Endometrium (tissue), 2 donors: Measurements from ENCODE around the gene WWP2.
"Not testable (repeated sequence)": the region's sequence is repeated elsewhere in the genome, so short reads cannot be mapped to it uniquely, and the experiment has no call there.

Experiments
- FAIRE-seq: peaks from 2 replicates; lab custom pipeline; 2012; peaks lifted over from hg19 to GRCh38; lab: Jason Lieb, UNC
- donor health status: control.
- donor health status: control.

The WWP2 gene

GRCh38 chr16:69761983-69762813, at the start of gene WWP2:
TSS of gene WWP2 (plus strand) at chr16:69762332. CDS start at chr16:69787011, 24,679 bp downstream.
- no peak for FAIRE-seq

DNA sequence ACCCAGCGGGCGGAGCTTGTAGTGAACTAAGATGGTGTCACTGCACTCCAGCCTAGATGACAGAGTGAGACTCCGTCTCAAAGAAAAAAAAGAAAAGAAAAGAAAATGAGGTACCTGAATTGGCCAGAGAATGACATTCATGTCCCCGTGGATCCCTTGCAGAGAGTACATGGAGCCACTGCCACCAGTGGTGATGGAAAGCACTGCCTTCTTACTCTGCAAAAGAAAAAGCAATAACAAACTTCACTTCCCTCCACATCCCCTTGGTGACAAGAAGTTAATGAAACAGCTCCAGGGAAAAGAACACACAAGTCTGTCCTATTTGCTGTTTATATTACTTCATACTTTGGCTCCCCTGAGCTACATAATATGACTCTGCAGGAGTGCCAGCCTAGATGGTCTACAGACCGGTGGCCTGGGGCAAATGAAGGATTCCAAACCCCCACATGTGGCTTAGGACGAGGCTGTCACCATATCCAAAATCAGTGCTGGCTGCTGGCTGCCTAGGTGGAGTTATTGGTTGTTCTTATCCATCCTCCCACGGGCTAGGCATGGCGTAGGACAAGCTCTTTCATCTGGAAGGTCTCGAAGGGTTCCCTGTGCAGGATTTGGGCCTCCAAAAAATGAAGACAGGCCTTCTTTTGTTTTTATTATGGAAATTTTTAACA, 49.1 kb upstream of the WWP2 start:
- FAIRE-seq: no peak

GRCh38 chr16:69717066-69717465, 45.1 kb upstream of the WWP2 start:
- no peak for FAIRE-seq

GRCh38 chr16:69718111-69718764, 43.9 kb upstream of the WWP2 start:
- FAIRE-seq: no peak

- no peak for FAIRE-seq
Observed at GRCh38 chr16:69720822-69721430, 41.2 kb upstream of the WWP2 start.

DNA sequence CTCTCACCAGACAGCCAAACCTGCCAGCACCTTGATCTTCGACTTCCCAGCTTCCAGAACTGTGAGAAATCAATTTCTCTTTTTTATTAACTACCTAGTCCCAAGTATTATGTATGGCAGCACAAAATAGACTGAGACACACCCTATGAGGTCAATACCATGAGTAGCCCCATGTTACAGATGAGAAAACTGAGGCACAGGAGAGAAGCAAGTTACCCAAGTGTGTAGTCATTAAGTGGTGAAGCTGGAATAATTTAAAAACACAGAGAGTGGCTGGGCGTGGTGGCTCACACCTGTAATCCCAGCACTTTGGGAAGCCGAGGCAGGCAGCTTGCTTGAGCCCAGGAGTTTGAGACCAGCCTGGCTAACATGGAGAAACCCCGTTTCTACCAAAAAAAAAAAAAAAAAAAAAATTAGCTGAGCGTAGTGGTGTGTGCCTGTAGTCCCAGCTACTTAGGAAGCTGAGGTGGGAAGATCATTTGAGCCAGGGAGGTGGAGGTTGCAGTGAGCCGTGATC, 40.6 kb upstream of the WWP2 start:
- FAIRE-seq: no peak

- FAIRE-seq: no peak
Observed at GRCh38 chr16:69724414-69724873, 37.7 kb upstream of the WWP2 start.

- no peak for FAIRE-seq
Observed at GRCh38 chr16:69724981-69725479, 37.1 kb upstream of the WWP2 start.

DNA sequence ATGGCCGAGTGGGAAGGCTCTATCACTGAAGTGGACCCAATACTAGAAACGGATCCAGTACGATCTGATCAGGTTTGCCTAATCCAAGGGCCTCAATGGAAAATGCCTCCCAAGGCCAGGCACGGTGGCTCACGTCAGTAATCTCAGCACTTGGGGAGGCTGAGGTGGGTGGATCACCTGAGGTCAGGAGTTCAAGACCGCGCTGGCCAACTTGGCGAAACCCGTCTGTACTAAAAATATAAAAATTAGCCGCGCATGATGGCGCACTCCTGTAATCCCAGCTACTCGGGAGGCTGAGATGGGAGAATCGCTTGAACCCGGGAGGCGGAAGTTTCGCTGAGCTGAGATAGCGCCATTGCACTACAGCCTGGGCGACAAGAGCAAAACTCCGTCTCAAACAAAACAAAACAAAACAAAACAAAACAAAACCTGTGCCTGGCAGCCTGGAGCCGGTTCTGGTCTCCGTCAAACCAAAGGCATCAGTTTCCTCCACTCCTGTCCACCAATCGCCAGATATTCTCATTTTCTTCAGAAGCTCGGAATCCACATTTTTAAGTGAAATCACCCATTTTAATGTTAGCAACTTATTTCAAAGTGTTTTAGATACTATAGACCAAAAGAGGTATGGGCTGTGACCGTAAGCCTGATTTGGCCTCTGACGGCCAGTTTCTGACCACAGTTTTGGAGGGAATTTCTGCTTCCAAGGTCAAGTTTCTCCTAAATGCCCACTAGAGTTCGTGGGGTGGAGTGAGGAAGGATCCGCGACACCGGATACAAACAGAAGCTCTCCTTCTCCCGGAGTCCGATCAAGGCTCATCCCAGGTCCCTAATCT, 36.4 kb upstream of the WWP2 start:
- no peak for FAIRE-seq

DNA sequence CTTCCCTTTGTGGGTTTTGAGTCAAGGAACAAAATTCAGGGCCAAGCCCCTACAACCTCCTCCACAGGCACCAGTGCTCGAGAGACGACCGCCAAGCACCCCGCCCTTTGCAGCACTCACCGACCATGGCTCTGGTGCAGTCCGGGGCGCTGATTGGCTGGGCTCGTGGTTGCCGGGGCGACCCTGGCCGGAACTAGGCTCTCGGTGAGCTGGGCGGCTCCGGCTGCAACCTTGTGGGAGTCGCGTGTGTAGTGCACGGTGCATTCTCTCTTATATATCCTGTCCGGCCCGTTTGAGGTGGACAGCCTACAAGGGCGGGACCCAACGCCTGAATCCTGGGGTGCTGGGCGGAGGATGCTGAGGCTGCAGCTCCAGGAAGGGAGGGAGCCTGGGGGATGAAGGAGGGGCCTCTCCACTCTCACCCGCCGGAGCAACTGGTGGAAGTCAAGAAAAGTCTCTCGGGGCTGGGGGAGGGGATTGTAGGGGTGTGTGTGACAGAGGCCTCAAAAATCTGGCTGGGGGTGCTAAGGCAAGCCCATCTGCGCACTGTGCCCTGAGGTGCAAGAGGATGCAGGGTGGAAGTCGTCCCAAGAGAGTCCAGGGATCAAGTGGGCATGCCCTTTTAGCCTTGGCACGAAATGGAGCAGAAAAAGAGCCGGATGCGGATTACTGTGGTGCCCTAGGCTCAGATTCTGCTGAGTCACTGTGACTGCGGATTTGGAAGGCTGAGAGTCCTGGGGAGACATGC, 35.6 kb upstream of the WWP2 start, which contains the start of gene NQO1:
Gene NQO1 (minus strand): TSS at position 248 of the 748 bp plus-strand sequence. CDS start 121 bp downstream, at position 127.
- FAIRE-seq: peak; percentile 31

GRCh38 chr16:69727916-69728270, 34.2 kb upstream of the WWP2 start:
- FAIRE-seq: no peak

- not testable (repeated sequence) for FAIRE-seq
Observed at GRCh38 chr16:69729030-69729429, 33.1 kb upstream of the WWP2 start.

GRCh38 chr16:69731280-69731679, 30.9 kb upstream of the WWP2 start:
- not testable (repeated sequence) for FAIRE-seq

GRCh38 chr16:69732101-69732500, 30.0 kb upstream of the WWP2 start:
- FAIRE-seq: no peak

DNA sequence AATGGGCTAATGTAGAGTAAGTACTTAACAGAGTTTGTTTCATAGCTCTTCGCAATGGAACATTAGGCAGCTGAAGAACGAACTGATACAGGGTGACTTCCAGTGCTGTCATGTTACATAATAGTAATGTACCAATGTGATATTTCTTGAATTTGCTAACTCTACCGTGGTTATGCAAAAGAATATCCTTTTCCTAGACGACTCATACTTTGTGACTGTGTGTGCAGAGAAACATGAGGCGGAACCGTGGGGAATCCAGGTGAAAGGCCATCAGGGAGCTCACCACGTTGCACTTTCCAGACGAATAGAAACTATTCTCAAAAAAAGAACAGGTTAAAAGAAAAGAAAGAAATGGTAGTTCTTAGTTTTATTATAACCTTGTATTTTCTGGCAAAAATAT, 20.6 kb upstream of the WWP2 start:
- no peak for FAIRE-seq

- no peak for FAIRE-seq
Observed at GRCh38 chr16:69741951-69742904, 19.9 kb upstream of the WWP2 start.

DNA sequence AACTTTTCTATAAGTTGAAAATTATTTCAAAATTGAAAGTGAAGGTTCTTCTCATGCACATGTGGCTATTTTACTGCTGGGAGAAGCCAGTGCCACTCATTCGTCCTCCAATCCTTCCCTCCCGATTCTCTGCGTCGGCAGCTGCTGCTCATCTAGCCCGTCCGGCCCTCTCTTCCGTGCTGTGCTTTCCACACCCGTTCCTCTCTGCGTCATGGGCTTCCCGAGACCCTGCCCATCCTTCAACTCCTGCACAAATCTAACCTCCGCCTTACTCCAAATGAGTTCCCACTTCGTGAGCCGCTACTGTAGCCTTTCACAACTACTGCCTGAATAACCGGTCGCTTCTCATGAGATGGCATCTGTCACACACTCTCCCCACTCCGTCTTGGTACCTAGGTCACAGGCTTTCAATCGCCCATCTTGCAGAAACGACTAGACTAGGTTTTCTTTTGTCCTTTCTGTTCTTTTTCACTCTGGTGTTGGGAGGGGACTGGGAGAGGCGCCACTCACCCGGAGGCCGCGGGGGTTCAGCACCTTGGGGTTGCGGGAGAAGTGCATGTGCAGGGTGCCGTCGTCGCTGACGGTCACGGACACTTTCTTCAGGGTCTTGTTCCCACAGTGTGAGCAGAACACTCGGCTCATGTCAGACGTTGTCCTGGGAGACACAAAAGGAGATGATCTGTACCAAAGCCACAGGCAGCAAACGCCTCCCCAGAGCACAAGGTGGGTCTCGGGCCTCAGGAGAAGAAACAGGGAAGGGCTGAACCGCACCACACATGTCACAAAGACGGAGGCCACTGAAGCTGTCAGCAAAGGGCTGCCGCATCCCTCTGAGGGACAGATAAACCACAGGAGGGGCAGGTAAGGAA, 17.5 kb upstream of the WWP2 start:
- no peak for FAIRE-seq

GRCh38 chr16:69745232-69745612, 16.9 kb upstream of the WWP2 start:
- FAIRE-seq: no peak
